SKM-1 (cell line): Measurements from ENCODE around the gene MYOCD.
"Not testable (repeated sequence)": the region's sequence is repeated elsewhere in the genome, so short reads cannot be mapped to it uniquely, and the experiment has no call there.

Experiments used
- DNase-seq: peaks from one replicate; lab custom pipeline; 2025; ENCODE audit not compliant: unreplicated experiment; lab: John Stamatoyannopoulos, UW

The MYOCD gene

GRCh38 chr17:12665263-12666210, at the start of gene MYOCD:
Gene MYOCD, plus strand, starts transcription at chr17:12665890. Its CDS starts 299 bp downstream, at chr17:12666189.
- DNase-seq, result no peak

GRCh38 chr17:12616161-12616560, 49.5 kb upstream of the MYOCD start:
- no peak for DNase-seq

GRCh38 chr17:12618557-12618956, 47.1 kb upstream of the MYOCD start:
- no peak for DNase-seq

- DNase-seq, result no peak
Observed at GRCh38 chr17:12619459-12620199, 46.1 kb upstream of the MYOCD start.

- no peak for DNase-seq
Observed at GRCh38 chr17:12620200-12620720, 45.4 kb upstream of the MYOCD start.

- DNase-seq, result no peak
Observed at GRCh38 chr17:12622726-12623125, 43.0 kb upstream of the MYOCD start.

GRCh38 chr17:12623220-12623848, 42.4 kb upstream of the MYOCD start:
- no peak for DNase-seq

GRCh38 chr17:12624211-12624610, 41.5 kb upstream of the MYOCD start:
- DNase-seq, result no peak

GRCh38 chr17:12625092-12625491, 40.6 kb upstream of the MYOCD start:
- no peak for DNase-seq

- DNase-seq, result no peak
Observed at GRCh38 chr17:12627177-12627629, 38.5 kb upstream of the MYOCD start.

GRCh38 chr17:12627781-12628451, 37.8 kb upstream of the MYOCD start:
- DNase-seq, result no peak

GRCh38 chr17:12631076-12631475, 34.6 kb upstream of the MYOCD start:
- no peak for DNase-seq

GRCh38 chr17:12632785-12633184, 32.9 kb upstream of the MYOCD start:
- no peak for DNase-seq

GRCh38 chr17:12634789-12635414, 30.8 kb upstream of the MYOCD start:
- DNase-seq, result no peak

GRCh38 chr17:12635996-12636395, 29.7 kb upstream of the MYOCD start:
- not testable (repeated sequence) for DNase-seq

- no peak for DNase-seq
Observed at GRCh38 chr17:12637015-12637414, 28.7 kb upstream of the MYOCD start.

GRCh38 chr17:12637745-12638651, 27.7 kb upstream of the MYOCD start:
- peak; percentile 19 for DNase-seq

- DNase-seq, result no peak
Observed at GRCh38 chr17:12640364-12640763, 25.3 kb upstream of the MYOCD start.

GRCh38 chr17:12641084-12641483, 24.6 kb upstream of the MYOCD start:
- no peak for DNase-seq
